OCI-LY3 (cell line): Measurements from ENCODE around the gene NR2F1-AS1.

ENCODE experiments used
- H2AFZ ChIP-seq: fragments of 200-600, 300-600 bp; shearing (Covaris generic); 2 replicates; pipeline ENCODE4 v1.6.0; 2014; ENCODE audit warnings: antibody characterized with exemption, low read depth, low read length
- H3K27ac ChIP-seq: fragments of 200-600, 300-600 bp; sonication (generic); 2 replicates; pipeline ENCODE4 v1.5.1; 2014; ENCODE audit warnings: mild to moderate bottlenecking, low read length, moderate library complexity, mixed read lengths
- H3K27me3 ChIP-seq: fragments of 200-600, 300-600 bp; sonication (generic); 2 replicates; pipeline ENCODE4 v1.6.1; 2014; ENCODE audit warnings: low read depth, low read length, mixed read lengths
- H3K36me3 ChIP-seq: fragments of 200-600, 300-600 bp; sonication (generic); replicated peaks from 2 replicates; pipeline ENCODE3; 2014; ENCODE audit warnings: low read depth, low read length, mixed read lengths
- H3K4me1 ChIP-seq: fragments of 300-600, 200-600 bp; sonication (generic); 2 replicates; pipeline ENCODE4 v1.6.1; 2014; ENCODE audit warnings: low read length, mixed read lengths
- H3K4me2 ChIP-seq: fragments of 200-600, 300-600 bp; sonication (generic); 2 replicates; pipeline ENCODE4 v1.6.1; 2014; ENCODE audit warnings: low read length, mixed read lengths
- H3K4me3 ChIP-seq: fragments of 300-600, 200-600 bp; sonication (generic); 2 replicates; pipeline ENCODE4 v1.5.1; 2014; ENCODE audit warnings: antibody characterized with exemption, mild to moderate bottlenecking, low read length, moderate library complexity
- H3K79me2 ChIP-seq: fragments of 300-600, 200-600 bp; shearing (Covaris generic); 2 replicates; pipeline ENCODE4 v1.6.1; 2014; ENCODE audit warnings: mild to moderate bottlenecking, low read length, mixed read lengths
- H3K9ac ChIP-seq: fragments of 300-600, 200-600 bp; shearing (Covaris generic); 2 replicates; pipeline ENCODE4 v1.6.0; 2014; ENCODE audit warnings: mild to moderate bottlenecking, low read length, moderate library complexity
- H3K9me3 ChIP-seq: fragments of 200-600, 300-600 bp; shearing (Covaris generic); 2 replicates; pipeline ENCODE4 v1.6.1; 2014; ENCODE audit warnings: low read length, mixed read lengths; ENCODE audit not compliant: insufficient read depth
- H4K20me1 ChIP-seq: fragments of 200-600, 300-600 bp; sonication (generic); 2 replicates; pipeline ENCODE4 v1.6.1; 2016; ENCODE audit warnings: low read length, mixed read lengths; ENCODE audit not compliant: insufficient read depth
- EZH2phosphoT487 ChIP-seq: fragments of 200-600 bp; shearing (Covaris generic); IDR thresholded peaks from 2 replicates; pipeline ENCODE4 v1.6.1; 2018; ENCODE audit warnings: antibody characterized with exemption, mixed run types, low read depth
- TF ChIP-seq, protein P1 (sequence below): fragments of 200-600, 300-600 bp; sonication (generic); IDR thresholded peaks from 2 replicates; pipeline ENCODE4 v1.5.1; 2014; ENCODE audit warnings: antibody characterized with exemption, low read length, low read depth

The NR2F1-AS1 gene

DNA sequence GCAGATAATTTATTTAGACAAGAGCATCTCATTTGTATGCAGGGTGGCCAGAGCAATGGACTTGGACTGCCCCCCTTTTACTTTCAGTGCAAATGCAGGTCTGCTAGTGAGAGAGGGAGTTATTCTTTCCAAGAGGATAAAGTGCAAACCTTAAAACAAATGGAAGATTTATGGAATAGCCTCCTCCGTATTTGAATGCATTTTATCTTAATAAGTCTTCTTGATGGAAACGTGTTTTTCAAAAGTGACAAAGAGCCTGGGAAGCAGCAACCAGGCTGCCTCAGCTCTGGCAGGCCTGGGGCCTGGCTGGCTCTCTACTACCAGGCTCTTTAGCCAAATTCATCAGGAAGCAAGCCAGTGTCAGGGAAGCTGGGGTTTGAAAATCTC lies 8.8 kb upstream of the NR2F1-AS1 start:
- H3K27me3 ChIP-seq = 0 out of 2 replicates have a peak, but pooled peaks cover 3% of the 10 kb centered on the region
- H3K36me3 ChIP-seq = no peaks in the 10 kb centered on the region

DNA sequence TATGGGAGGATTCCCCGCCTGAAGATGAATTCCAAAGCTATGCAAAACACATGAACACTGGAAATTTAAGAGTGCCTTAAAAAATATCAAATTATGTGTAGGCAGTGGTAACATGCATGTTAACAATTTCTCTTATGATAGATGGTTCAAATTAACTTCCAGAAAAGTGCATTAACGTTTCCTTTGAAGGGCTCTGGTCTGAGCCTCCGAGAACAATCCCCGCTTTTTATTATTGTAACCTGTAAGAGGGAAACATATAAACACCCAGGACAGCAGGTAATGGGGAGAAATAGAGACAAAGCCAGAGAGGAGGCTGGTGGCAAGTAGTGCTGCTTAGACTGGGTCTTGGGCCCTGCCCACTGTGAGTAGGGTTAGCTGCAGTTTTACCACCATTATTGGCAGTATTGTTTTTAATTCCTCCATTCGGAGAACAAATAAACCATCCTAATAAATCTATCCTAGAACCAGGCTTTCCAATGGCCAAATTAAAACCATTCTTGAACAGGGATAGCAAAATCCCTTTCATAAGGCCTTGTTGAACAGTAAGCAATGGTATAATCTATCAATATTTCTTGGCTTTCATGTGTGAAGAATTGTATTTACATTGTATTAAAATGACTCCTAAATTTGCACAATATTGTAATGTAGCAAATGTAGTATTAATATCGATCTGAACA lies 8.3 kb upstream of the NR2F1-AS1 start:
- H3K4me1 ChIP-seq = peaks cover 12% of the 10 kb centered on the region
- TF ChIP-seq, protein P1, sequence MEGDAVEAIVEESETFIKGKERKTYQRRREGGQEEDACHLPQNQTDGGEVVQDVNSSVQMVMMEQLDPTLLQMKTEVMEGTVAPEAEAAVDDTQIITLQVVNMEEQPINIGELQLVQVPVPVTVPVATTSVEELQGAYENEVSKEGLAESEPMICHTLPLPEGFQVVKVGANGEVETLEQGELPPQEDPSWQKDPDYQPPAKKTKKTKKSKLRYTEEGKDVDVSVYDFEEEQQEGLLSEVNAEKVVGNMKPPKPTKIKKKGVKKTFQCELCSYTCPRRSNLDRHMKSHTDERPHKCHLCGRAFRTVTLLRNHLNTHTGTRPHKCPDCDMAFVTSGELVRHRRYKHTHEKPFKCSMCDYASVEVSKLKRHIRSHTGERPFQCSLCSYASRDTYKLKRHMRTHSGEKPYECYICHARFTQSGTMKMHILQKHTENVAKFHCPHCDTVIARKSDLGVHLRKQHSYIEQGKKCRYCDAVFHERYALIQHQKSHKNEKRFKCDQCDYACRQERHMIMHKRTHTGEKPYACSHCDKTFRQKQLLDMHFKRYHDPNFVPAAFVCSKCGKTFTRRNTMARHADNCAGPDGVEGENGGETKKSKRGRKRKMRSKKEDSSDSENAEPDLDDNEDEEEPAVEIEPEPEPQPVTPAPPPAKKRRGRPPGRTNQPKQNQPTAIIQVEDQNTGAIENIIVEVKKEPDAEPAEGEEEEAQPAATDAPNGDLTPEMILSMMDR = no peak
- no peak for TF ChIP-seq EZH2phosphoT487
- no peak overlapping the region for H3K4me3 ChIP-seq
- H4K20me1 ChIP-seq = no peaks in the 10 kb centered on the region
- H3K36me3 ChIP-seq = no peaks in the 10 kb centered on the region
- H3K9ac ChIP-seq = no peak overlapping the region
- no peaks in the 10 kb centered on the region for H3K9me3 ChIP-seq
- no peaks in the 10 kb centered on the region for H3K79me2 ChIP-seq
- no peak overlapping the region for H3K27ac ChIP-seq
- 0 out of 2 replicates have a peak, but pooled peaks cover 3% of the 10 kb centered on the region for H3K27me3 ChIP-seq
- H3K4me2 ChIP-seq = no peak overlapping the region
- no peak overlapping the region for H2AFZ ChIP-seq

More for the DNA sequence above, 8.8 kb upstream of the NR2F1-AS1 start:
- Histone ChIP-seq H3K4me1 (peaks cover 12% of the 10 kb centered on the region), H3K4me2 (no peak overlapping the region), H2AFZ (no peak overlapping the region), H3K4me3 (no peak overlapping the region), H4K20me1 (no peaks in the 10 kb centered on the region), H3K9ac (no peak overlapping the region), H3K9me3 (no peaks in the 10 kb centered on the region), H3K79me2 (no peaks in the 10 kb centered on the region), H3K27ac (no peak overlapping the region)
- TF ChIP-seq, protein P1 = peak; percentile 8; the same call in 1 of the 2 replicates
- no peak for TF ChIP-seq EZH2phosphoT487

DNA sequence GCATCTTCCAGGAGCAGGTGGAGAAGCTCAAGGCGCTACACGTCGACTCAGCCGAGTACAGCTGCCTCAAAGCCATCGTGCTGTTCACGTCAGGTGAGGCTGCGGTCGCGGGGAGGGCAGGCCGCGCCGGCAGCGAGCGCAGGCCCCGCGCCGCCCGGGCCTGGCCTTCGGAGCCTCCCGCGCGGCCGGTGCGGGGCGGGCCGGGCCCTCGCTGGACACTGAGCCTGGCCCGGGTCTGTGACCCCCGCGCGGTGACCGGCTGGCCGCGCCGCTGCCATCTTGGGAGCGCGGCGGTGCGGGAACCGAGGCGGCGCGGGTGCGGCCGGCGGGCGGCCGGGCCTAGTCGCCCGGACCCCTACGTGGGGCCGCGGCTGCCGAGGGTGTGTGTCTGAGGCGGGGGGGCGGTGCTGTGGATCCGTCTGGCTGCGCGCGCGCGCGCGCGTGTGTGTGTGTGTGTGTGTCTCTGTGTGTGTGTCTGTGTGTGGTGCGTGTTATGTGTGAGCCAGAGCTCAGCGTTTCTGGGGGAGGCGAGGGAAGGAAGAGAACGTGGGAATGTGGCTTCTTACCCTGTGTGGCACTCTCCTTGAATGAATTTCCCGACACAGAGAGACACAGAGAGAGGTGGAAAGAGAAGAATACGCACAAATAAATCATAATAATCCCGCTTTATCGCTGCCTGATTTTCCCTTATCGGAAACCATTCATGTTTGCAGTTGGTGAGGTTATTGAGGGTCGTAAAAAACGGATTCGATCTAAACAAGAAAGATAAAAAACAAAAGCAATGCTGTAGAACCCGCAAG lies 7.5 kb upstream of the NR2F1-AS1 start:
- H3K79me2 ChIP-seq = no peaks in the 10 kb centered on the region
- H4K20me1 ChIP-seq = no peaks in the 10 kb centered on the region
- H3K9ac ChIP-seq = no peak overlapping the region
- H2AFZ ChIP-seq = no peak overlapping the region
- no peak for TF ChIP-seq EZH2phosphoT487
- TF ChIP-seq, protein P1 = no peak
- H3K27ac ChIP-seq = no peak overlapping the region
- no peaks in the 10 kb centered on the region for H3K36me3 ChIP-seq
- H3K27me3 ChIP-seq = 0 out of 2 replicates have a peak, but pooled peaks cover 3% of the 10 kb centered on the region
- H3K9me3 ChIP-seq = no peaks in the 10 kb centered on the region
- H3K4me2 ChIP-seq = no peak overlapping the region
- peaks cover 12% of the 10 kb centered on the region for H3K4me1 ChIP-seq
- H3K4me3 ChIP-seq = no peak overlapping the region

DNA sequence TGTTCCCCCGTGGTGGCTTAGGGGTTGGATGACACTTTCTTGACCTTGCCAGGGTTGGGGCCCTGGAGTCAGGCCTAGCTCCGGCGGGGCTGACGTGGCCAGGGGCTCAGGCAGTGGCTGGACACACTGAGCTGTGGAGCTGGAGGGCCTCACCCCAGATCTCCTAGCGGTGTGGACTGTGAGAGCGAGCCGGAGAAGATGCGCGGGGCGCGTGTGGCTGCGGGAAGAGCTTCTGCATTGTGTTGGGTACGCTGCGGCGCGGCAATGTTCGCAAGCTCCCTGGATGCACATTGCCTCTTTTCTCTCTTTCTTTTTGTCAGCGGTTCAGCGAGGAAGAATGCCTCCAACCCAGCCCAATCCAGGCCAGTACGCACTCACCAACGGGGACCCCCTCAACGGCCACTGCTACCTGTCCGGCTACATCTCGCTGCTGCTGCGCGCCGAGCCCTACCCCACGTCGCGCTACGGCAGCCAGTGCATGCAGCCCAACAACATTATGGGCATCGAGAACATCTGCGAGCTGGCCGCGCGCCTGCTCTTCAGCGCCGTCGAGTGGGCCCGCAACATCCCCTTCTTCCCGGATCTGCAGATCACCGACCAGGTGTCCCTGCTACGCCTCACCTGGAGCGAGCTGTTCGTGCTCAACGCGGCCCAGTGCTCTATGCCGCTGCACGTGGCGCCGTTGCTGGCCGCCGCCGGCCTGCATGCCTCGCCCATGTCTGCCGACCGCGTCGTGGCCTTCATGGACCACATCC lies 6.8 kb upstream of the NR2F1-AS1 start:
- H3K9me3 ChIP-seq = no peaks in the 10 kb centered on the region
- peaks cover 12% of the 10 kb centered on the region for H3K4me1 ChIP-seq
- H4K20me1 ChIP-seq = no peaks in the 10 kb centered on the region
- 0 out of 2 replicates have a peak, but pooled peaks cover 3% of the 10 kb centered on the region for H3K27me3 ChIP-seq
- TF ChIP-seq, protein P1 = no peak
- TF ChIP-seq EZH2phosphoT487 = no peak
- no peaks in the 10 kb centered on the region for H3K79me2 ChIP-seq
- no peak overlapping the region for H3K4me3 ChIP-seq
- H3K36me3 ChIP-seq = no peaks in the 10 kb centered on the region
- H3K4me2 ChIP-seq = no peak overlapping the region
- H3K27ac ChIP-seq = no peak overlapping the region
- no peak overlapping the region for H3K9ac ChIP-seq
- H2AFZ ChIP-seq = no peak overlapping the region
